HL-60 (cell line): ENCODE measurements around the gene SLC1A5.

Experiments
- DNase-seq, 2 experiments: peaks; one replicate each; pipeline ENCODE4 v3.0.0-alpha.2; 2010 to 2020; ENCODE audit warnings: low read depth in 1 of 2, low spot score in 1 of 2
- H3K27ac ChIP-seq: fragments of 250-450 bp; sonication (Bioruptor Pico); replicated peaks from 2 replicates; pipeline ENCODE4 v1.5.1; 2020; ENCODE audit warnings: mild to moderate bottlenecking, moderate library complexity
- H3K27me3 ChIP-seq: fragments of 250-450 bp; sonication (Bioruptor Pico); 2 replicates; pipeline ENCODE4 v1.5.1; 2021; ENCODE audit warnings: mild to moderate bottlenecking, moderate library complexity; ENCODE audit not compliant: insufficient read depth, poor library complexity, severe bottlenecking
- H3K4me3 ChIP-seq: replicated peaks from 2 replicates; pipeline ENCODE4 v1.5.1; 2011; ENCODE audit warnings: mild to moderate bottlenecking, control low read depth, low read length; ENCODE audit not compliant: insufficient read depth
- GABPA ChIP-seq: IDR thresholded peaks from 2 replicates; pipeline ENCODE4 v1.6.1; 2012; ENCODE audit warnings: low read depth
- POLR2AphosphoS5 ChIP-seq: IDR thresholded peaks from 2 replicates; pipeline ENCODE4 v1.6.1; 2012; ENCODE audit warnings: low read depth
- SPI1 ChIP-seq: IDR thresholded peaks from 2 replicates; pipeline ENCODE4 v1.6.1; 2012; ENCODE audit warnings: low read depth, mild to moderate bottlenecking, borderline replicate concordance
- TF ChIP-seq, protein P1 (sequence below): IDR thresholded peaks from 2 replicates; pipeline ENCODE4 v1.6.1; 2012; ENCODE audit warnings: low read depth; ENCODE audit not compliant: insufficient replicate concordance
- TF ChIP-seq, protein P2 (sequence below): IDR thresholded peaks from one replicate; pipeline ENCODE4 v1.5.1; 2011; ENCODE audit warnings: low read length, control low read depth, inconsistent platforms; ENCODE audit not compliant: insufficient read depth

The SLC1A5 gene

GRCh38 chr19:46739290-46739771 is 49.1 kb downstream of the SLC1A5 start:
- H3K4me3 ChIP-seq = no peak overlapping the region
- no peaks in the 10 kb centered on the region for H3K27me3 ChIP-seq
- no peak overlapping the region for H3K27ac ChIP-seq
- DNase-seq = no peak
- no peak for TF ChIP-seq SPI1
- no peak for TF ChIP-seq POLR2AphosphoS5
- TF ChIP-seq GABPA = no peak
- TF ChIP-seq, protein P1, sequence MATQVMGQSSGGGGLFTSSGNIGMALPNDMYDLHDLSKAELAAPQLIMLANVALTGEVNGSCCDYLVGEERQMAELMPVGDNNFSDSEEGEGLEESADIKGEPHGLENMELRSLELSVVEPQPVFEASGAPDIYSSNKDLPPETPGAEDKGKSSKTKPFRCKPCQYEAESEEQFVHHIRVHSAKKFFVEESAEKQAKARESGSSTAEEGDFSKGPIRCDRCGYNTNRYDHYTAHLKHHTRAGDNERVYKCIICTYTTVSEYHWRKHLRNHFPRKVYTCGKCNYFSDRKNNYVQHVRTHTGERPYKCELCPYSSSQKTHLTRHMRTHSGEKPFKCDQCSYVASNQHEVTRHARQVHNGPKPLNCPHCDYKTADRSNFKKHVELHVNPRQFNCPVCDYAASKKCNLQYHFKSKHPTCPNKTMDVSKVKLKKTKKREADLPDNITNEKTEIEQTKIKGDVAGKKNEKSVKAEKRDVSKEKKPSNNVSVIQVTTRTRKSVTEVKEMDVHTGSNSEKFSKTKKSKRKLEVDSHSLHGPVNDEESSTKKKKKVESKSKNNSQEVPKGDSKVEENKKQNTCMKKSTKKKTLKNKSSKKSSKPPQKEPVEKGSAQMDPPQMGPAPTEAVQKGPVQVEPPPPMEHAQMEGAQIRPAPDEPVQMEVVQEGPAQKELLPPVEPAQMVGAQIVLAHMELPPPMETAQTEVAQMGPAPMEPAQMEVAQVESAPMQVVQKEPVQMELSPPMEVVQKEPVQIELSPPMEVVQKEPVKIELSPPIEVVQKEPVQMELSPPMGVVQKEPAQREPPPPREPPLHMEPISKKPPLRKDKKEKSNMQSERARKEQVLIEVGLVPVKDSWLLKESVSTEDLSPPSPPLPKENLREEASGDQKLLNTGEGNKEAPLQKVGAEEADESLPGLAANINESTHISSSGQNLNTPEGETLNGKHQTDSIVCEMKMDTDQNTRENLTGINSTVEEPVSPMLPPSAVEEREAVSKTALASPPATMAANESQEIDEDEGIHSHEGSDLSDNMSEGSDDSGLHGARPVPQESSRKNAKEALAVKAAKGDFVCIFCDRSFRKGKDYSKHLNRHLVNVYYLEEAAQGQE = no peak
- TF ChIP-seq, protein P2, sequence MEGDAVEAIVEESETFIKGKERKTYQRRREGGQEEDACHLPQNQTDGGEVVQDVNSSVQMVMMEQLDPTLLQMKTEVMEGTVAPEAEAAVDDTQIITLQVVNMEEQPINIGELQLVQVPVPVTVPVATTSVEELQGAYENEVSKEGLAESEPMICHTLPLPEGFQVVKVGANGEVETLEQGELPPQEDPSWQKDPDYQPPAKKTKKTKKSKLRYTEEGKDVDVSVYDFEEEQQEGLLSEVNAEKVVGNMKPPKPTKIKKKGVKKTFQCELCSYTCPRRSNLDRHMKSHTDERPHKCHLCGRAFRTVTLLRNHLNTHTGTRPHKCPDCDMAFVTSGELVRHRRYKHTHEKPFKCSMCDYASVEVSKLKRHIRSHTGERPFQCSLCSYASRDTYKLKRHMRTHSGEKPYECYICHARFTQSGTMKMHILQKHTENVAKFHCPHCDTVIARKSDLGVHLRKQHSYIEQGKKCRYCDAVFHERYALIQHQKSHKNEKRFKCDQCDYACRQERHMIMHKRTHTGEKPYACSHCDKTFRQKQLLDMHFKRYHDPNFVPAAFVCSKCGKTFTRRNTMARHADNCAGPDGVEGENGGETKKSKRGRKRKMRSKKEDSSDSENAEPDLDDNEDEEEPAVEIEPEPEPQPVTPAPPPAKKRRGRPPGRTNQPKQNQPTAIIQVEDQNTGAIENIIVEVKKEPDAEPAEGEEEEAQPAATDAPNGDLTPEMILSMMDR = no peak

DNA sequence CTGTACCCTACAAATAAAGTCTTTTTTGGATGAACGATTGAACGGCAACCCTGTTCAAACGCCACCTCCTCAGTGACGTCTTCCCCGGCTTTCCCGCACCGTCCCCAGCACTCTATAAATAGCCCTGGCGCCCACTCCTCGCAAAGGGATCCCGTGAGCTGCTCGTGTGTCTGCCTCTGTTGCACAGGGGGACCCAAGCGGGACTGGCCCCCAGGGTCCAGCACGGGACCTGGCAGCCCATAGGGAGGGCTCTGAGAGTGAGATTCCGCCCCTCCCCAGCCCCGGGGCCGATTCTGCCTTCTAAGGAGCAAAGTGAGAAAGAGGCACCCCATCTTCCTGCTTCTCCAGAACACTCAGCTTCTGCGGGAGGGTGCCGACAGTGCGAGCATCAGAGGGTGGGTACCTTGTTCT is 50.6 kb downstream of the SLC1A5 start:
- Histone ChIP-seq H3K27me3 (no peaks in the 10 kb centered on the region), H3K27ac (no peak overlapping the region), H3K4me3 (no peak overlapping the region)
- TF ChIP-seq, protein P2 = no peak
- TF ChIP-seq GABPA (no peak), SPI1 (no peak), POLR2AphosphoS5 (no peak)
- TF ChIP-seq, protein P1 = no peak
- DNase-seq = no peak

GRCh38 chr19:46737298-46737654 is 51.1 kb downstream of the SLC1A5 start:
- DNase-seq = no peak

More at GRCh38 chr19:46737298-46737654, 51.1 kb downstream of the SLC1A5 start:
- Histone ChIP-seq H3K27ac (no peak overlapping the region), H3K4me3 (no peak overlapping the region), H3K27me3 (no peaks in the 10 kb centered on the region)
- TF ChIP-seq, protein P1 = no peak
- TF ChIP-seq GABPA (no peak), SPI1 (no peak), POLR2AphosphoS5 (no peak)
- TF ChIP-seq, protein P2 = no peak
